Heart right ventricle (tissue), 16 donors: ENCODE measurements around the gene GRIK4. TPM values are rescaled to one million over a fixed set of nuclear protein-coding genes. Genes with fewer than 3 reads are reported as not detected.
A peak's percentile ranks its signal among the peaks of the same experiment; 100 is the strongest.

ENCODE experiments used
- ATAC-seq, 8 donors: fragments of 200-7000 bp; cut with Tn5 transposase; one replicate each; pipeline ENCODE4 v1.9.1; 2020; ENCODE audit warnings: mild to moderate bottlenecking in 8 of 8, moderate library complexity in 8 of 8, moderate number of reproducible peaks in 1 of 8
- DNase-seq, 2 donors: peaks; one replicate each; pipeline ENCODE4 v3.0.0-alpha.2; 2020
- H3K27ac ChIP-seq, 10 donors: fragments of 200-600 bp; sonication (generic) in 2 of 10; one replicate each; pipeline versions ENCODE4 v1.5.0 to v1.8.0; 2020 to 2022; ENCODE audit warnings: mild to moderate bottlenecking in 3 of 10
- H3K27me3 ChIP-seq, 7 donors: fragments of 200-600 bp; one replicate each; pipeline ENCODE4 v1.8.0; 2021 to 2022; ENCODE audit warnings: mild to moderate bottlenecking in 2 of 7
- H3K36me3 ChIP-seq, 9 donors: fragments of 200-600 bp; sonication (generic) in 1 of 9; one replicate each; pipeline versions ENCODE4 v1.5.0 to v1.8.0; 2020 to 2022; ENCODE audit warnings: mild to moderate bottlenecking in 2 of 9
- H3K4me1 ChIP-seq, 9 donors: fragments of 200-600 bp; sonication (generic) in 1 of 9; one replicate each; pipeline versions ENCODE4 v1.5.0 to v1.8.0; 2020 to 2022; ENCODE audit warnings: mild to moderate bottlenecking in 4 of 9
- H3K4me3 ChIP-seq, 10 donors: fragments of 200-600 bp; sonication (generic) in 2 of 10; one replicate each; pipeline versions ENCODE4 v1.5.0 to v1.8.0; 2020 to 2022; ENCODE audit warnings: mild to moderate bottlenecking in 7 of 10, moderate library complexity in 2 of 10
- H3K9me3 ChIP-seq, 11 donors: fragments of 200-600 bp in 10 of 11; sonication (generic) in 2 of 11; one replicate each; pipeline versions ENCODE4 v1.5.0 to v1.8.0; 2013 to 2022; ENCODE audit warnings: mild to moderate bottlenecking in 2 of 11, control low read depth in 1 of 11, moderate library complexity in 1 of 11
- CTCF ChIP-seq, 9 donors: fragments of 200-600 bp; sonication (generic) in 2 of 9; IDR thresholded peaks; one replicate each; pipeline versions ENCODE4 v1.5.0 to v1.8.0; 2021 to 2022; ENCODE audit warnings: antibody characterized with exemption in 9 of 9, mild to moderate bottlenecking in 5 of 9, moderate library complexity in 1 of 9
- WGBS, 2 donors: extraction: QIAGEN DNeasy Blood & Tissue Kit; methylation state at CpG; one replicate each; pipeline ENCODE4 v1.1.7; 2013; ENCODE audit warnings: inconsistent platforms in 1 of 2; 5-methylcytosine and 5-hydroxymethylcytosine counted together
- intact Hi-C, 10 donors: fragments of 100-400 bp; cut with DNase I; formaldehyde crosslinking; loops; one replicate each; pipeline versions ENCODE4 v1.11.1 to v1.14.2; 2022
- long read RNA-seq, 3 donors: library from polyadenylated mRNA; unstranded; transcript quantifications; one replicate each; pipeline ENCODE4 v2.0.0, GENCODE V29; 2020 to 2021
- polyA plus RNA-seq, 2 donors: library from polyadenylated mRNA; stranded (reverse); fragments of 200-250 nt; gene quantifications; one replicate each; pipeline ENCODE4 v1.2.3, GENCODE V29; 2013
- total RNA-seq, 10 donors: library from RNA; stranded (reverse); fragmentation: NEBNext Ultra II Directional in 3 of 10; extraction: Animal tissue kit (Norgen Biotek cat#: 25700) in 3 of 10; gene quantifications; one replicate each; pipeline versions ENCODE4 v1.2.1 to v1.2.4, GENCODE V29; 2021 to 2023
- donor health status: Arrhythmogenic right ventricular cardiomyopathy.
- donor health status: ischemic (EF 13 %, LVEDD 7.1; RV severe dilation, severe dysfunction).
- donor health status: healthy with polysubstance abuse.
- donor health status: DM: no; HTN: yes; CAD: no.
- donor health status: DM: no; HTN: no; CAD: no.
- donor health status: ischemic (EF 25% LVEDD 6.9; RV normal size, moderate dysfunction).
- donor health status: ischemic (EF 25% LVEDD 5.7; RV mildly dilated, moderate dysfunction).
- donor health status: healthy.
- donor health status: DM: yes; HTN: yes; CAD: no.
- donor health status: Ischemic cardiomyopathy.
- donor health status: ischemic (EF 35%, LVEDD 5.7; RV mildly dilated, moderate dysfunction).
- donor health status: nonischemic (EF 11% LVEDD 7.7; RV severe dilation, severe dysfunction).
- donor health status: DM: yes; HTN: yes; CAD: no.
- donor health status: PGD.
- donor health status: ischemic (EF 29% LVEDD 5.4; RV normal size, mild dysfunction).
- donor health status: nonischemic (EF 23%, LVEDD 6.1; RV moderate dilation, normal function).

The GRIK4 gene
- total RNA-seq (under 1 TPM in 5 of 10 donors, not detected in 5; 0.12 to 0.85 (median 0.46) TPM), polyA plus RNA-seq (under 1 TPM in 1 of 2 donors, not detected in 1; 0.01 TPM)
- long read RNA-seq, donor 1 = 0 reads
- long read RNA-seq, donor 2, partial matches to known transcripts = 1 of 1 reads
- long read RNA-seq, donor 2, other reads (novel, unspliced or antisense) = 0 of 1 reads
- long read RNA-seq, donor 3 = 0 reads

- DNase-seq (peak; percentile 79 to 85), ATAC-seq (peak; percentile 85 to 94 (median 90))
- no peaks in the 10 kb centered on the region for H3K9me3 ChIP-seq
- peaks cover 4 to 84% (median 50%) of the 10 kb centered on the region in 7 donors for H3K27me3 ChIP-seq
- intact Hi-C loops = loop anchor here (1.0 to 10.0 kb wide), 18 partner anchors 36 to 686 kb away; no protein-coding TSS in a partner anchor
- H3K27ac ChIP-seq = no peak within 1 kb of the TSS
- WGBS, 2 donors = 1 to 2% methylated on average over 75 to 91 of the region's 95 CpGs
- peak within 1 kb of the TSS in 9 of 10 donors; percentile 36 to 51 (median 44) for H3K4me3 ChIP-seq
- peak; percentile 89 to 95 (median 94) for TF ChIP-seq CTCF (IDR thresholded peaks at IDR 0.05)
- no peaks in the 10 kb centered on the region for H3K4me1 ChIP-seq
- H3K36me3 ChIP-seq = no peaks in the 10 kb centered on the region
Observed at GRCh38 chr11:120511116-120511819, at the start of gene GRIK4. Gene GRIK4 (plus strand): TSS chr11:120511748. CDS start chr11:120660319, 148,571 bp downstream.

GRCh38 chr11:120462825-120463224, 48.7 kb upstream of the GRIK4 start:
- Histone ChIP-seq H3K9me3 (no peaks in the 10 kb centered on the region), H3K27me3 (no peaks in the 10 kb centered on the region), H3K4me3 (no peak overlapping the region), H3K27ac (no peak overlapping the region), H3K4me1 (no peaks in the 10 kb centered on the region), H3K36me3 (peaks cover 0 to 100% (median 94%) of the 10 kb centered on the region in 9 donors)
- intact Hi-C loops = no loop called here
- 98 to 100% methylated on average over 2 of the region's 2 CpGs for WGBS, 2 donors
- DNase-seq (no peak), ATAC-seq (no peak)
- TF ChIP-seq CTCF (IDR thresholded peaks at IDR 0.05) = no peak

GRCh38 chr11:120465921-120466534, 45.5 kb upstream of the GRIK4 start:
- peaks cover 0 to 100% (median 83%) of the 10 kb centered on the region in 9 donors for H3K36me3 ChIP-seq
- intact Hi-C loops = no loop called here
- H3K9me3 ChIP-seq = no peaks in the 10 kb centered on the region
- H3K4me3 ChIP-seq = no peak overlapping the region
- 90 to 95% methylated on average over 6 of the region's 6 CpGs for whole genome bisulfite sequencing, 2 donors
- no peak for TF ChIP-seq CTCF (IDR thresholded peaks at IDR 0.05)
- no peak overlapping the region for H3K27ac ChIP-seq
- ATAC-seq (no peak), DNase-seq (no peak)
- H3K4me1 ChIP-seq = peaks cover 0 to 7% (median 0%) of the 10 kb centered on the region in 9 donors
- H3K27me3 ChIP-seq = no peaks in the 10 kb centered on the region

DNA sequence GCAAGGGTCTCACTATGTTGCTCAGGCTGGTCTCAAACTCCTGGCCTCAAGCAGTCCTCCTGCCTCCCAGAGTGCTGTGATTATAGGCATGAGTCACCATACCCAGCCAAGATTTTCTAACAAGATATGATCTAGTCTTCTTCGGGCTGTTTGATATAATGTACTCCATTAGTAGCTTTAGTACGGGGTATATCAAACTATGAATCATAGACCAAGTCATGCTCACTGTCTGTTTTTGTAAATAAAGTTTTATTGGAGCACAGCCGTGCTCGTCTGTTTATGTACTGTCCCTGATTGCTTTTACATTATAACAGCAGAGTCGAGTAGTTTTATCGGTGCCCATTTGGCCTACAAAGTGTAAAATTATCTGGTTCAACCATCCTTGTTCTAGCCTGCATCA, 43.9 kb upstream of the GRIK4 start:
- intact Hi-C loops = no loop called here
- no peaks in the 10 kb centered on the region for H3K9me3 ChIP-seq
- no peak for ATAC-seq
- DNase-seq = no peak
- no peaks in the 10 kb centered on the region for H3K27me3 ChIP-seq
- no peak overlapping the region for H3K4me3 ChIP-seq
- peaks cover 0 to 100% (median 67%) of the 10 kb centered on the region in 9 donors for H3K36me3 ChIP-seq
- no peak overlapping the region for H3K27ac ChIP-seq
- no peak for TF ChIP-seq CTCF (IDR thresholded peaks at IDR 0.05)
- WGBS, 2 donors = 96 to 98% methylated on average over 6 of the region's 6 CpGs
- H3K4me1 ChIP-seq = peaks cover 0 to 7% (median 0%) of the 10 kb centered on the region in 9 donors
